Gastroesophageal sphincter (tissue), 3 donors: ENCODE measurements around the gene ACTA1.

Experiments
- CTCF ChIP-seq, 4 experiments: fragments of 200-600 bp in 2 of 4; fragments of 450-650 bp in 2 of 4; sonication (generic) in 1 of 4; IDR thresholded peaks; one replicate each; pipeline ENCODE4 v1.5.1; 2017 to 2019; ENCODE audit warnings: antibody characterized with exemption in 4 of 4, mild to moderate bottlenecking in 2 of 4, moderate library complexity in 2 of 4
- EP300 ChIP-seq: sonication (generic); formaldehyde crosslinking; IDR thresholded peaks from one replicate; pipeline ENCODE4 v1.6.1; 2017; ENCODE audit warnings: antibody characterized with exemption, mild to moderate bottlenecking
- POLR2A ChIP-seq, 2 donors: fragments of 450-650 bp; IDR thresholded peaks; one replicate each; pipeline ENCODE4 v1.6.1; 2017; ENCODE audit warnings: antibody characterized with exemption in 2 of 2, mild to moderate bottlenecking in 2 of 2, moderate library complexity in 1 of 2
- POLR2AphosphoS5 ChIP-seq: sonication (generic); formaldehyde crosslinking; IDR thresholded peaks from one replicate; pipeline ENCODE4 v1.6.1; 2017; ENCODE audit warnings: antibody characterized with exemption

- no peak for TF ChIP-seq CTCF (IDR thresholded peaks at IDR 0.05)
- no peak for TF ChIP-seq POLR2A (IDR thresholded peaks at IDR 0.05)
- no peak for TF ChIP-seq POLR2AphosphoS5
- no peak for TF ChIP-seq EP300
Observed at GRCh38 chr1:229431284-229432115, 2.4 kb downstream of the ACTA1 start.
